ENCODE measurements around the gene ZNF593OS. TPM values are rescaled to one million over a fixed set of nuclear protein-coding genes. Genes with fewer than 3 reads are reported as not detected.

Gene ZNF593OS
- total RNA-seq, 1 experiment from 2014 or later, result not detected

- in situ Hi-C loops (cut with HindIII; ENCODE audit: low pct_unique_long_range_greater_than_20kb, low sequenced_read_pairs), result no loop called here
Measured at GRCh38 chr1:26121854-26122773, 49.5 kb downstream of the ZNF593OS start.

GRCh38 chr1:26119892-26120608, 51.6 kb downstream of the ZNF593OS start:
- in situ Hi-C loops (cut with HindIII; ENCODE audit: low pct_unique_long_range_greater_than_20kb, low sequenced_read_pairs), result no loop called here
- DNase-seq (ENCODE audit: low read depth, low spot score), result no peak

More at GRCh38 chr1:26121854-26122773, 49.5 kb downstream of the ZNF593OS start:
- peak; percentile 46 for DNase-seq (ENCODE audit: low read depth, low spot score)

Other genes starting within 250 kb of the ZNF593OS start
- 10.9 and 11.1 TPM in 2 replicates for gene PAFAH2, start 173.8 kb downstream of the ZNF593OS start, total RNA-seq (2014; rRNA removed; shearing (Covaris generic))
- 7.0 and 7.1 TPM in 2 replicates for gene EXTL1, start 150.1 kb downstream of the ZNF593OS start, total RNA-seq (2014; rRNA removed; shearing (Covaris generic))
- not detected in 2 replicates for gene SLC30A2, start 125.7 kb downstream of the ZNF593OS start, total RNA-seq (2014; rRNA removed; shearing (Covaris generic))
- gene TRIM63, start 104.2 kb downstream of the ZNF593OS start, total RNA-seq (2014; rRNA removed; shearing (Covaris generic)), result 118 and 129 TPM in 2 replicates
- 5.7 and 6.4 TPM in 2 replicates for gene PDIK1L, start 60.0 kb downstream of the ZNF593OS start, total RNA-seq (2014; rRNA removed; shearing (Covaris generic))
- 0.05 TPM in 1 of 2 replicates, not detected in the other for gene FAM110D, start 12.8 kb downstream of the ZNF593OS start, total RNA-seq (2014; rRNA removed; shearing (Covaris generic))
- gene C1orf232, start 2.9 kb downstream of the ZNF593OS start, total RNA-seq (2014; rRNA removed; shearing (Covaris generic)), result not detected in 2 replicates
- gene ZNF593, start 1.9 kb downstream of the ZNF593OS start, total RNA-seq (2014; rRNA removed; shearing (Covaris generic)), result 49.2 and 58.5 TPM in 2 replicates
- 0.08 and 0.27 TPM in 2 replicates for gene CNKSR1, start 5.7 kb upstream of the ZNF593OS start, total RNA-seq (2014; rRNA removed; shearing (Covaris generic))
- gene CATSPER4, start 18.8 kb upstream of the ZNF593OS start, total RNA-seq (2014; rRNA removed; shearing (Covaris generic)), result not detected in 2 replicates
- 12.3 and 13.5 TPM in 2 replicates for gene CEP85, start 62.4 kb upstream of the ZNF593OS start, total RNA-seq (2014; rRNA removed; shearing (Covaris generic))
- gene SH3BGRL3, start 108.3 kb upstream of the ZNF593OS start, total RNA-seq (2014; rRNA removed; shearing (Covaris generic)), result 30.7 and 32.8 TPM in 2 replicates
- 4.6 and 5.0 TPM in 2 replicates for gene UBXN11, start 134.8 kb upstream of the ZNF593OS start, total RNA-seq (2014; rRNA removed; shearing (Covaris generic))
- not detected in 2 replicates for gene CD52, start 146.1 kb upstream of the ZNF593OS start, total RNA-seq (2014; rRNA removed; shearing (Covaris generic))
- gene CRYBG2, start 182.3 kb upstream of the ZNF593OS start, total RNA-seq (2014; rRNA removed; shearing (Covaris generic)), result not detected in 2 replicates
- not detected in 2 replicates for gene ZNF683, start 200.9 kb upstream of the ZNF593OS start, total RNA-seq (2014; rRNA removed; shearing (Covaris generic))
- not detected in 2 replicates for gene LIN28A, start 239.0 kb upstream of the ZNF593OS start, total RNA-seq (2014; rRNA removed; shearing (Covaris generic))

All from SK-MEL-5 (cell line).